Endothelial cell of umbilical vein (primary cell): ENCODE data around the gene CAMKMT. TPM values are rescaled to one million over a fixed set of nuclear protein-coding genes. Genes with fewer than 3 reads are reported as not detected.

Experiments
- BruUV-seq: library from RNA; stranded (reverse); fragments of 400-500 nt; replicated peaks from 2 replicates; lab custom pipeline; 2021; lab: Mats Ljungman, UMichigan
- CTCF ChIA-PET: fragments of 300-600, 350-600 bp; sonication (Branson Sonifier 250); formaldehyde crosslinking; loops from one replicate; lab custom pipeline; 2021; ENCODE audit warnings: antibody characterized with exemption, inconsistent platforms; lab: Charles Lee
- POLR2A ChIA-PET: fragments of 300-600, 350-600 bp; sonication (Branson Sonifier 250); formaldehyde crosslinking; loops from one replicate; lab custom pipeline; 2021; ENCODE audit warnings: antibody characterized with exemption, inconsistent platforms; lab: Charles Lee
- DNase-seq: peaks from one replicate; pipeline ENCODE4 v3.0.0-alpha.2; 2011; ENCODE audit warnings: low read depth, low spot score
- FAIRE-seq: peaks from 2 replicates; lab custom pipeline; 2011; peaks lifted over from hg19 to GRCh38; lab: Jason Lieb, UNC
- H2AFZ ChIP-seq: 2 replicates; pipeline ENCODE4 v1.6.0; 2012; ENCODE audit warnings: low read depth, low read length, control low read depth, inconsistent platforms
- H3K27ac ChIP-seq: 2 replicates; pipeline ENCODE4 v1.5.1; 2011; ENCODE audit warnings: low read depth, mild to moderate bottlenecking, control low read depth, low read length, moderate library complexity; ENCODE audit not compliant: insufficient read depth
- H3K27me3 ChIP-seq, 2 experiments: 2 replicates each; pipeline versions ENCODE4 v1.6.0 to v1.6.1; 2011; ENCODE audit warnings: low read length in 2 of 2, mixed read lengths in 1 of 2; ENCODE audit not compliant: control insufficient read depth in 2 of 2, insufficient read depth in 2 of 2
- H3K36me3 ChIP-seq, 2 experiments: 2 replicates in 1 of 2; 3 replicates in 1 of 2; pipeline ENCODE4 v1.5.1; 2011; ENCODE audit warnings: low read length in 2 of 2, mild to moderate bottlenecking in 1 of 2, moderate library complexity in 1 of 2; ENCODE audit not compliant: control insufficient read depth in 2 of 2, insufficient read depth in 2 of 2; ENCODE audit errors: extremely low read depth in 1 of 2
- H3K4me1 ChIP-seq: 3 replicates; pipeline ENCODE4 v1.5.1; 2011; ENCODE audit warnings: mild to moderate bottlenecking, low read length; ENCODE audit not compliant: control insufficient read depth, insufficient read depth; ENCODE audit errors: extremely low read depth
- H3K4me2 ChIP-seq: 2 replicates; pipeline ENCODE4 v1.6.1; 2011; ENCODE audit warnings: low read length, control low read depth, mixed read lengths; ENCODE audit not compliant: insufficient read depth
- H3K4me3 ChIP-seq, 3 experiments: fragments of 200-600 bp in 1 of 3; sonication (generic), shearing (Covaris generic) in 1 of 3; replicated peaks in 1 of 3; 2 replicates each; pipeline ENCODE4 v1.5.1; 2011 to 2016; ENCODE audit warnings: control low read depth in 3 of 3, low read length in 3 of 3, mild to moderate bottlenecking in 2 of 3, inconsistent platforms in 1 of 3, low read depth in 1 of 3, moderate library complexity in 1 of 3; ENCODE audit not compliant: insufficient read depth in 1 of 3
- H3K79me2 ChIP-seq: 2 replicates; pipeline ENCODE4 v1.6.0; 2012; ENCODE audit warnings: low read length, inconsistent platforms; ENCODE audit not compliant: control insufficient read depth, insufficient read depth
- H3K9ac ChIP-seq: replicated peaks from 2 replicates; pipeline ENCODE3; 2011; ENCODE audit warnings: low read length, control low read depth; ENCODE audit not compliant: insufficient read depth; ENCODE audit errors: extremely low read depth
- H3K9me1 ChIP-seq: replicated peaks from 3 replicates; pipeline ENCODE4 v1.6.0; 2011; ENCODE audit warnings: mild to moderate bottlenecking, low read length; ENCODE audit not compliant: control insufficient read depth, insufficient read depth; ENCODE audit errors: extremely low read depth
- H3K9me3 ChIP-seq: replicated peaks from 2 replicates; pipeline ENCODE4 v1.5.1; 2012; ENCODE audit warnings: low read length, inconsistent platforms; ENCODE audit not compliant: control insufficient read depth, insufficient read depth
- H4K20me1 ChIP-seq: replicated peaks from 2 replicates; pipeline ENCODE3; 2011; ENCODE audit warnings: mild to moderate bottlenecking, low read length; ENCODE audit not compliant: control insufficient read depth, insufficient read depth; ENCODE audit errors: extremely low read depth
- EZH2 ChIP-seq: IDR thresholded peaks from 2 replicates; pipeline ENCODE4 v1.6.1; 2012; ENCODE audit warnings: borderline replicate concordance, low read depth, mild to moderate bottlenecking, moderate library complexity, low read length, inconsistent platforms; ENCODE audit not compliant: severe bottlenecking
- FOS ChIP-seq: IDR thresholded peaks from 2 replicates; pipeline ENCODE4 v1.6.1; 2011; ENCODE audit warnings: mild to moderate bottlenecking, low read length, moderate library complexity, borderline replicate concordance; ENCODE audit not compliant: insufficient read depth
- GATA2 ChIP-seq: IDR thresholded peaks from 2 replicates; pipeline ENCODE4 v1.7.0; 2011; ENCODE audit warnings: low read depth, mild to moderate bottlenecking, moderate library complexity, mixed read lengths, low read length; ENCODE audit not compliant: insufficient read length, insufficient read depth
- JUN ChIP-seq: IDR thresholded peaks from 2 replicates; pipeline ENCODE4 v1.6.1; 2011; ENCODE audit warnings: borderline replicate concordance, low read depth; ENCODE audit not compliant: insufficient read length, insufficient read depth
- MYC ChIP-seq: IDR thresholded peaks from one replicate; pipeline ENCODE4 v1.6.1; 2011; ENCODE audit warnings: mild to moderate bottlenecking, low read depth, low read length
- POLR2A ChIP-seq: IDR thresholded peaks from 2 replicates; pipeline ENCODE4 v1.6.1; 2012; ENCODE audit warnings: low read depth, mild to moderate bottlenecking, control low read depth, low read length
- POLR2AphosphoS5 ChIP-seq: IDR thresholded peaks from 2 replicates; pipeline ENCODE4 v1.6.1; 2012; ENCODE audit warnings: low read depth, mild to moderate bottlenecking, control low read depth, low read length, moderate library complexity; ENCODE audit not compliant: insufficient read depth
- dilution Hi-C: fragments of 300-500 bp; cut with MboI; formaldehyde crosslinking; loops from one replicate; pipeline ENCODE4 v1.15.0; 2019; ENCODE audit warnings: low sequenced_read_pairs; ENCODE audit not compliant: extremely low pct_ligation_motif_present
- intact Hi-C: fragments of 100-400 bp; cut with micrococcal nuclease; formaldehyde crosslinking; loops from one replicate; pipeline ENCODE4 v1.10.0; 2022
- polyA plus RNA-seq, 4 experiments: library from polyadenylated mRNA; depleted of rRNA in 3 of 4; stranded (reverse) in 3 of 4; unstranded in 1 of 4; fragments of >200 nt; gene quantifications; 2 replicates each; pipeline versions ENCODE4 v1.2.1 to v1.2.3, GENCODE V29; 2011 to 2012; ENCODE audit warnings: missing spikeins in 1 of 4
- total RNA-seq: library from RNA; stranded (reverse); gene quantifications from 2 replicates; pipeline ENCODE4 v1.2.3, GENCODE V29; 2021
- TF ChIP-seq, protein P1 (sequence below), 2 donors: IDR thresholded peaks; 1 replicate in 1 of 2; 2 replicates in 1 of 2; pipeline ENCODE4 v1.5.1; 2011; ENCODE audit warnings: low read length in 2 of 2, mild to moderate bottlenecking in 2 of 2, moderate library complexity in 2 of 2, control low read depth in 1 of 2, inconsistent platforms in 1 of 2, low read depth in 1 of 2; ENCODE audit not compliant: insufficient read depth in 1 of 2; ENCODE audit errors: extremely low read depth in 1 of 2
- TF ChIP-seq, protein P2 (sequence below): IDR thresholded peaks from 2 replicates; pipeline ENCODE4 v1.6.1; 2011; ENCODE audit not compliant: insufficient read depth, insufficient read length

Gene CAMKMT
- total and polyA plus RNA-seq, 2 donors (not counting 3 experiments of a cell fraction or from before 2014, with no cell fraction given), result 4.1 to 10.7 TPM

DNA sequence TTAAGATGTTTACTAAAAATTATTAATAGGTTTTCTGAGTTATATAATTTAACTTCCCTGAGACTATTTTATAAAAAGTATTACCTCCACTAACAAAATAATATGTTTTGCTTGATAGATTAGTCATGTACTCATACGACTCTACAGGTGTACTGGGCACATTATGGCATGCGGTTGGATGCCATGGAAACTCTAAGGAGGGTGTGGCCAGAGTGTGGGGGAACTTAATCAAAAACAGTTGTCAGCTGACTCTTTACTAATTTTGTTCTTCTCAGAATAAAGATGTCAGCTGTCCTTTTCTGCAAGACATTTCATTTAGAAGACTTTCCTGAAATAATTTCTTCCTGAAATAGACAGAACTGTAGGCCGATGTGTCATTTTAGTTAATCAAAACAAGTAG is 351.4 kb downstream of the CAMKMT start:
- H4K20me1 ChIP-seq, result no peaks in the 10 kb centered on the region
- H3K4me3 ChIP-seq, result no peak overlapping the region
- dilution Hi-C loops, result no loop called here
- FAIRE-seq, result no peak
- H3K27ac ChIP-seq, result no peak overlapping the region
- BruUV-seq, result no TSS peak
- ChIA-PET CTCF (interaction anchor here (4.1 kb wide), 1 partner anchor 234 kb away, joined by 89 read pairs; no protein-coding TSS in a partner anchor), POLR2A (no interaction called here)
- H3K79me2 ChIP-seq, result no peaks in the 10 kb centered on the region
- H3K36me3 ChIP-seq, result no peaks in the 10 kb centered on the region
- H3K9me1 ChIP-seq, result no peaks in the 10 kb centered on the region
- H3K4me2 ChIP-seq, result no peak overlapping the region
- no peak for DNase-seq
- peaks cover 5% of the 10 kb centered on the region for H3K4me1 ChIP-seq
- no peak overlapping the region for H2AFZ ChIP-seq
- no peak overlapping the region for H3K9ac ChIP-seq
- H3K9me3 ChIP-seq, result no peaks in the 10 kb centered on the region
- TF ChIP-seq, protein P1, sequence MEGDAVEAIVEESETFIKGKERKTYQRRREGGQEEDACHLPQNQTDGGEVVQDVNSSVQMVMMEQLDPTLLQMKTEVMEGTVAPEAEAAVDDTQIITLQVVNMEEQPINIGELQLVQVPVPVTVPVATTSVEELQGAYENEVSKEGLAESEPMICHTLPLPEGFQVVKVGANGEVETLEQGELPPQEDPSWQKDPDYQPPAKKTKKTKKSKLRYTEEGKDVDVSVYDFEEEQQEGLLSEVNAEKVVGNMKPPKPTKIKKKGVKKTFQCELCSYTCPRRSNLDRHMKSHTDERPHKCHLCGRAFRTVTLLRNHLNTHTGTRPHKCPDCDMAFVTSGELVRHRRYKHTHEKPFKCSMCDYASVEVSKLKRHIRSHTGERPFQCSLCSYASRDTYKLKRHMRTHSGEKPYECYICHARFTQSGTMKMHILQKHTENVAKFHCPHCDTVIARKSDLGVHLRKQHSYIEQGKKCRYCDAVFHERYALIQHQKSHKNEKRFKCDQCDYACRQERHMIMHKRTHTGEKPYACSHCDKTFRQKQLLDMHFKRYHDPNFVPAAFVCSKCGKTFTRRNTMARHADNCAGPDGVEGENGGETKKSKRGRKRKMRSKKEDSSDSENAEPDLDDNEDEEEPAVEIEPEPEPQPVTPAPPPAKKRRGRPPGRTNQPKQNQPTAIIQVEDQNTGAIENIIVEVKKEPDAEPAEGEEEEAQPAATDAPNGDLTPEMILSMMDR (IDR thresholded peaks at IDR 0.05; ENCODE audit: extremely low read depth in 1 of 2, insufficient read depth in 1 of 2, low read depth in 1 of 2, low read length in 2 of 2), result no peak
- no peak for TF ChIP-seq JUN
- no peak for TF ChIP-seq POLR2A
- TF ChIP-seq, protein P2, sequence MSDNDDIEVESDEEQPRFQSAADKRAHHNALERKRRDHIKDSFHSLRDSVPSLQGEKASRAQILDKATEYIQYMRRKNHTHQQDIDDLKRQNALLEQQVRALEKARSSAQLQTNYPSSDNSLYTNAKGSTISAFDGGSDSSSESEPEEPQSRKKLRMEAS, result no peak
- TF ChIP-seq FOS, result no peak
- TF ChIP-seq GATA2, result no peak
- no peak for TF ChIP-seq EZH2
- TF ChIP-seq MYC, result no peak
- no peak for TF ChIP-seq POLR2AphosphoS5
- H3K27me3 ChIP-seq, result no peaks in the 10 kb centered on the region
- intact Hi-C loops, result no loop called here
